ENCODE measurements around the gene SLC47A1.
"Not testable (repeated sequence)": the region's sequence is repeated elsewhere in the genome, so short reads cannot be mapped to it uniquely, and the experiment has no call there.

GRCh38 chr17:19582152-19582551 is 48.5 kb downstream of the SLC47A1 start:
- TF ChIP-seq POLR2A, POLR2AphosphoS5 (IDR thresholded peaks at IDR 0.05; ENCODE audit: low read depth, low read length): not testable (repeated sequence)
